Esophagus muscularis mucosa (tissue), 4 donors: ENCODE data around the gene MYO1D. TPM values are rescaled to one million over a fixed set of nuclear protein-coding genes. Genes with fewer than 3 reads are reported as not detected.

Experiments used
- DNase-seq: peaks from one replicate; pipeline ENCODE4 v3.0.0-alpha.2; 2017; ENCODE audit errors: extremely low spot score
- H3K27ac ChIP-seq, 4 donors: fragments of 200-600 bp; sonication (generic); replicated peaks in 1 of 4; 1 replicate in 3 of 4; 2 replicates in 1 of 4; pipeline ENCODE4 v1.5.1; 2016 to 2019; ENCODE audit warnings: mild to moderate bottlenecking in 1 of 4
- H3K27me3 ChIP-seq, 4 donors: fragments of 200-600 bp; sonication (generic); one replicate each; pipeline versions ENCODE4 v1.5.1 to v1.6.0; 2016 to 2019
- H3K36me3 ChIP-seq, 4 donors: fragments of 200-600 bp; sonication (generic); one replicate each; pipeline ENCODE4 v1.5.1; 2016 to 2019
- H3K4me1 ChIP-seq, 4 donors: fragments of 200-600 bp; sonication (generic); one replicate each; pipeline ENCODE4 v1.5.1; 2016 to 2019
- H3K4me3 ChIP-seq, 4 donors: fragments of 200-600 bp; sonication (generic); 1 replicate in 2 of 4; 2 replicates in 2 of 4; pipeline ENCODE4 v1.5.1; 2016 to 2019; ENCODE audit warnings: mild to moderate bottlenecking in 4 of 4, moderate library complexity in 1 of 4
- H3K9me3 ChIP-seq, 4 donors: fragments of 200-600 bp; sonication (generic); 1 replicate in 3 of 4; 2 replicates in 1 of 4; pipeline ENCODE4 v1.5.1; 2016 to 2019
- EP300 ChIP-seq: sonication (generic); formaldehyde crosslinking; IDR thresholded peaks from one replicate; pipeline ENCODE4 v1.6.1; 2017; ENCODE audit warnings: antibody characterized with exemption
- POLR2A ChIP-seq: fragments of 450-650 bp; IDR thresholded peaks from one replicate; pipeline ENCODE4 v1.6.1; 2017; ENCODE audit warnings: antibody characterized with exemption, moderate library complexity, mild to moderate bottlenecking, low read depth
- POLR2AphosphoS5 ChIP-seq, 2 donors: sonication (generic); formaldehyde crosslinking; IDR thresholded peaks; one replicate each; pipeline ENCODE4 v1.6.1; 2017; ENCODE audit warnings: antibody characterized with exemption in 2 of 2
- WGBS: methylation state at CpG from one replicate; pipeline ENCODE4 v1.1.5; 2018; 5-methylcytosine and 5-hydroxymethylcytosine counted together
- intact Hi-C: fragments of 100-400 bp; cut with DNase I; formaldehyde crosslinking; loops from one replicate; pipeline ENCODE4 v1.15.1; 2023
- total RNA-seq, 4 donors: library from RNA; depleted of rRNA; stranded (reverse); fragments of >200 nt; gene quantifications; one replicate each; pipeline versions ENCODE4 v1.1.0 to v1.2.1, GENCODE V29; 2016
- TF ChIP-seq, protein P1 (sequence below), 3 experiments: fragments of 200-600 bp in 2 of 3; fragments of 450-650 bp in 1 of 3; sonication (generic) in 2 of 3; IDR thresholded peaks; one replicate each; pipeline ENCODE4 v1.5.1; 2017 to 2019; ENCODE audit warnings: antibody characterized with exemption in 3 of 3, mild to moderate bottlenecking in 2 of 3, moderate library complexity in 1 of 3

The MYO1D gene
- total RNA-seq, 4 donors from 2014 or later: 27.3 to 30.3 (median 29.0) TPM

DNA sequence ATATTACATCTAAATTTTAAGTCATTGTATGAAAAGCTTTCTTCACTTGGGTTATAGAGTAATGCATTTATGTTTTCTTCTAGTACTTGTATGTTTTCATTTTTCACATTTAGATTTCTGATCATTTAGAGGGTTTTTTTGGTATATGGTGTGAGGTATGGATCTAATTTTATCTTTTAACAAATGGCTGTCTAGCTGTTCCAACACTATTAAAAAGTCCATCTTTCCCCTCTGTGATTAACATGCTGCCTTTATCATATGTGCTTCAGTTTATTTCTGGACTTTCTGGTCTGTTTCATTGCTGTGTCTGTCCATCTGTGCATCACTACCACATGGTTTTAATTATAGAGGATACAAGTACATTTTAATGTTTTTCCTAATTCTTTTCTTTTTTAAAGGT lies 163.8 kb downstream of the MYO1D start:
- TF ChIP-seq POLR2AphosphoS5 (IDR thresholded peaks at IDR 0.05): no peak
- no peak for TF ChIP-seq EP300
- TF ChIP-seq, protein P1, sequence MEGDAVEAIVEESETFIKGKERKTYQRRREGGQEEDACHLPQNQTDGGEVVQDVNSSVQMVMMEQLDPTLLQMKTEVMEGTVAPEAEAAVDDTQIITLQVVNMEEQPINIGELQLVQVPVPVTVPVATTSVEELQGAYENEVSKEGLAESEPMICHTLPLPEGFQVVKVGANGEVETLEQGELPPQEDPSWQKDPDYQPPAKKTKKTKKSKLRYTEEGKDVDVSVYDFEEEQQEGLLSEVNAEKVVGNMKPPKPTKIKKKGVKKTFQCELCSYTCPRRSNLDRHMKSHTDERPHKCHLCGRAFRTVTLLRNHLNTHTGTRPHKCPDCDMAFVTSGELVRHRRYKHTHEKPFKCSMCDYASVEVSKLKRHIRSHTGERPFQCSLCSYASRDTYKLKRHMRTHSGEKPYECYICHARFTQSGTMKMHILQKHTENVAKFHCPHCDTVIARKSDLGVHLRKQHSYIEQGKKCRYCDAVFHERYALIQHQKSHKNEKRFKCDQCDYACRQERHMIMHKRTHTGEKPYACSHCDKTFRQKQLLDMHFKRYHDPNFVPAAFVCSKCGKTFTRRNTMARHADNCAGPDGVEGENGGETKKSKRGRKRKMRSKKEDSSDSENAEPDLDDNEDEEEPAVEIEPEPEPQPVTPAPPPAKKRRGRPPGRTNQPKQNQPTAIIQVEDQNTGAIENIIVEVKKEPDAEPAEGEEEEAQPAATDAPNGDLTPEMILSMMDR (IDR thresholded peaks at IDR 0.05): no peak
- TF ChIP-seq POLR2A: no peak
- Histone ChIP-seq H3K27ac (no peak overlapping the region), H3K4me1 (no peaks in the 10 kb centered on the region), H3K9me3 (no peaks in the 10 kb centered on the region), H3K27me3 (no peaks in the 10 kb centered on the region), H3K36me3 (peaks cover 0 to 15% (median 7%) of the 10 kb centered on the region in 4 donors), H3K4me3 (no peak overlapping the region)
- intact Hi-C loops: no loop called here
- no peak for DNase-seq

DNA sequence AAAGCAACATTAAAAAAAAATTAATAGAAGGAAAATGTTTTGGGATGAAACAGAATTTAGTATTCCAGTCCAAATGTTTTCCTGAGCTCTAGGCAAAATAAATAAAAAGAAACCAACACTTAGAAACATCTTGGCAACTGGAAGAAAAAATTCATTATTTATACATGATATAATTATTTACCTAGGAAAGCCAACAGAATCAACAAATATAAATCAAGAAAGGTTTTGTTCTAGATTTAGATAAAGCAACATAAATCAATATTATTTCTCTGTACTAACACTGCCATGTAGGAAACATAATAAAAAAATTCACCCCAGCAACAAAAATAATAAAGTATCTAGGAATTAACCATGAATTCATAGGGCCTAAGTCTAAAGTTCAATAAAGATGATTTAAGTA lies 167.4 kb downstream of the MYO1D start:
- intact Hi-C loops: no loop called here
- Histone ChIP-seq H3K36me3 (peaks cover 0 to 15% (median 7%) of the 10 kb centered on the region in 4 donors), H3K9me3 (no peaks in the 10 kb centered on the region), H3K27me3 (no peaks in the 10 kb centered on the region), H3K4me1 (no peaks in the 10 kb centered on the region), H3K27ac (no peak overlapping the region), H3K4me3 (no peak overlapping the region)
- DNase-seq: no peak
- TF ChIP-seq, protein P1 (IDR thresholded peaks at IDR 0.05): no peak
- TF ChIP-seq POLR2A (no peak), POLR2AphosphoS5 (IDR thresholded peaks at IDR 0.05) (no peak), EP300 (no peak)

DNA sequence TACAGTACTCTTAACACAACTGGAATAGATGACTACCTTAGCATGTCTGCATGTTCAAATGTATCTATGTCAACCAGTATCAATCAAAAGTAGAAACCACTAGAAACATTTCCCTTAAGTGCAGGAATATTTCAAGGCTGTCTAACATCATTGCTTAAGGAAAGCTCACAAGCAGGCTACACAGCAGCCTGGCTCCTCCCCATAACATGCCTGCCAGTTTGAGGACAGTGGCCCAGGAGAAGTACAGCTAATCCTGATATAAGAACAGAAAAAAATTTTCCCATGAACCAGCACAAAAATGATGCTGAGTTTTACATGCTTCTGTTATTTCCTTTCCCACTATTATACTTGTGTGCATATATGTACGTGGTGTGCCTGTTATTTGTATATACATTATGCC lies 175.1 kb downstream of the MYO1D start:
- intact Hi-C loops: no loop called here
- TF ChIP-seq EP300: no peak

DNA sequence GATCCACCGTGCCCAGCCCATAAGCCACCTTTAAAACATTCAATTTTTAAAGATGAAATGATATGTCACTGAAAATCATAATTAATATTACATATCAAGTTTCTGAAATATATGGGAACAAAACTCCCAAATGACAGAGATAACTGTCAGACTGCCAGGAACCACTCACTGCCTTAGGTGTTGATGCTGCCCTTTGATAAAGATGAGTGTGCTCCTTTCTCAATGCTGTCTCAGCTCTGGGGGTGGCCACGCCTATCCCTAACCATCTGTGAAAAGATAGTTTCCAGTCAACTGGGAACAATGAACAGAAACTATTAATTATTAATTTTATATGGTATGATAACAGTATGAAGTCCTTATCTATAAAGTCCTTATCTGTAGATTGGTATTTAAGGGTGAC lies 177.7 kb downstream of the MYO1D start:
- Histone ChIP-seq H3K36me3 (no peaks in the 10 kb centered on the region), H3K9me3 (no peaks in the 10 kb centered on the region), H3K4me3 (no peak overlapping the region), H3K27ac (no peak overlapping the region), H3K27me3 (no peaks in the 10 kb centered on the region), H3K4me1 (no peaks in the 10 kb centered on the region)
- TF ChIP-seq, protein P1 (IDR thresholded peaks at IDR 0.05): no peak
- TF ChIP-seq POLR2A (no peak), POLR2AphosphoS5 (IDR thresholded peaks at IDR 0.05) (no peak), EP300 (no peak)
- WGBS: 97% methylated on average over 2 of the region's 2 CpGs
- DNase-seq: no peak
- intact Hi-C loops: no loop called here

More for the DNA sequence above, 175.1 kb downstream of the MYO1D start:
- Histone ChIP-seq H3K4me3 (no peak overlapping the region), H3K27me3 (no peaks in the 10 kb centered on the region), H3K27ac (no peak overlapping the region), H3K9me3 (no peaks in the 10 kb centered on the region), H3K36me3 (no peaks in the 10 kb centered on the region), H3K4me1 (no peaks in the 10 kb centered on the region)
- no peak for DNase-seq
- WGBS: 80% methylated on average over 1 of the region's 1 CpG

DNA sequence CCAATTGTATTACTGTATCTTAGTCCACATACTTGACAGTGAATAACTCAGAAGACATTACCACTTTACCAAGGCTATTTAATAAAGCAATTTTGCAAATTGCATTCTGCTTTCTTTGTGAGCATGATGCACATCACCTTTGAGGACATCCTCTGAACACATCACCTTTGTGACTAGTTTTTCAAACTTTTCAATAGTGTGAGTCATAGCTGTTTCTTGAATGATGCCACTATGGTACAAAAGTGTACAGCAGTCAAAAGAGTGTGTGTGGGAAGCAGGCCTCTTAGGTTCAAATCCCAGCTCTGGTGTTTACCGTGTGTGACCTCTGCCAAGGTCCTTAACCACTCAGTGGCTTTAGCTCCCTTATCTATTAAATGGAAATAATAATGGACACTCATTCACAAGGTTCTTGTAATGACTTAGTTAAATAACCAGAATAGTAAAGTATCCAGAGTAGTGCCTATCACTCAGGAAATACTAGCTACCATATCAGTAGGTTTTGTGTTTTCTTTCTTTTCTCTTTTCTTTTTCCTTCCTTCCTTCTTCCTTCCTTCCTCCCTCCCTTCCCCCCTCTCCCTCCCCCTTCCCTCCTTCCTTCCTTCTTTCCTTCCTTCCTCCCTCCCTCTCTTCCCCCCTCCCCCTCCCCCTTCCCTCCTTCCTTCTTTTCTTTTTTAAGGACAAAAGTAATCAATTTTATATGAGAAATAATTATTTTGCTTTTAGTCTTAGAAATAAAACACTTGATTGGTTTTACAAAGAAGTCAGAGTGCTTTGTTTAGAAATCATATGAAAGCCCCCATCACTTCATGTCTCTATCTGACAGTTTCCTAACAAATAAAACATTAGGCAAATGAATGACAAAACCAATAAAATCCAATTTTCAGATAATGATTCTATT lies 178.9 kb downstream of the MYO1D start:
- 95% methylated on average over 1 of the region's 1 CpG for WGBS
- Histone ChIP-seq H3K4me3 (no peak overlapping the region), H3K9me3 (no peaks in the 10 kb centered on the region), H3K27me3 (no peaks in the 10 kb centered on the region), H3K36me3 (no peaks in the 10 kb centered on the region), H3K4me1 (no peaks in the 10 kb centered on the region), H3K27ac (no peak overlapping the region)
- TF ChIP-seq POLR2AphosphoS5 (IDR thresholded peaks at IDR 0.05) (no peak), POLR2A (no peak), EP300 (no peak)
- TF ChIP-seq, protein P1 (IDR thresholded peaks at IDR 0.05): no peak
- intact Hi-C loops: no loop called here
- DNase-seq: no peak
